GM21367 (cell line): ENCODE results near the gene KYAT1.
"Not testable (repeated sequence)": the region's sequence is repeated elsewhere in the genome, so short reads cannot be mapped to it uniquely, and the experiment has no call there.

Experiments used
- ATAC-seq: cut with Tn5 transposase; IDR thresholded peaks from one replicate; pipeline ENCODE4 v1.9.1; 2021; ENCODE audit not compliant: unreplicated experiment

The KYAT1 gene

DNA sequence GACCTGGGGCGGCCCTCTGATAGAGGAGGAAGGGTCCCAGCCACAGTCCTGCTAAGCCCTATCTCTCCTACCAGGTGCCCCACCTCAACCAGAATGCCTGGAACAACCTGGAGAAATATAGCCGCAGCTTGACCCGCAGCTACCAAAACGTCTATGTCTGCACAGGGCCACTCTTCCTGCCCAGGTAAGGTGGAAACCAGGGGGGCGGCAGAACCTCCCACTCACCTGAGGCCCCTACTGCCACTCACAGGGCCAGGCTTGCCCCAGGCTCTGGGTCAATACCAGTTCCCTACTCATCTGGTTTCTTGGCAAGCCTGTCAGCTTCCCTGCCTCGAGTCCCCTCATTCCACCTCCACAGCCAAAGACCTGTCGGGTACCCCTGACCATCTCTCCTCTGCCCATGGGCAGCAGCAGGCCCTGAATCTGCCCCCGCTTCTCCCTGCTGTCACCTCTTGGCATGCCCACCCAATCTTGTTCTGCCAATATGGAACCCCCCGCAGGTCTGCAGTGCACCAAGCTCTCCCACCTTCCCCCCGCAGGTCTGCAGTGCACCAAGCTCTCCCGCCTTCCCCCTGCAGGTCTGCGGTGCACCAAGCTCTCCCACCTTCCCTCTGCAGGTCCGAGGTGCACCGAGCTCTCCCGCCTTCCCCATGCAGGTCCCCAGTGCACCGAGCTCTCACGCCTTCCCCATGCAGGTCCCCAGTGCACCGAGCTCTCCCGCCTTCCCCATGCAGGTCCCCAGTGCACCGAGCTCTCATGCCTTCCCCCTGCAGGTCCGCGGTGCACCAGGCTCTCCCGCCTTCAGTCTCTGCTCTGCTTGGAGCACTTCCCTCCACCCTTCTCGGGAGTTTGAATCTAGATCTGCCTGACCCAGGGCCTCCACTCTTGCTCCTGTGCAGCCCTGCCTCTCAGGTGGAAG is 60.8 kb downstream of the KYAT1 start:
- no peak for ATAC-seq

DNA sequence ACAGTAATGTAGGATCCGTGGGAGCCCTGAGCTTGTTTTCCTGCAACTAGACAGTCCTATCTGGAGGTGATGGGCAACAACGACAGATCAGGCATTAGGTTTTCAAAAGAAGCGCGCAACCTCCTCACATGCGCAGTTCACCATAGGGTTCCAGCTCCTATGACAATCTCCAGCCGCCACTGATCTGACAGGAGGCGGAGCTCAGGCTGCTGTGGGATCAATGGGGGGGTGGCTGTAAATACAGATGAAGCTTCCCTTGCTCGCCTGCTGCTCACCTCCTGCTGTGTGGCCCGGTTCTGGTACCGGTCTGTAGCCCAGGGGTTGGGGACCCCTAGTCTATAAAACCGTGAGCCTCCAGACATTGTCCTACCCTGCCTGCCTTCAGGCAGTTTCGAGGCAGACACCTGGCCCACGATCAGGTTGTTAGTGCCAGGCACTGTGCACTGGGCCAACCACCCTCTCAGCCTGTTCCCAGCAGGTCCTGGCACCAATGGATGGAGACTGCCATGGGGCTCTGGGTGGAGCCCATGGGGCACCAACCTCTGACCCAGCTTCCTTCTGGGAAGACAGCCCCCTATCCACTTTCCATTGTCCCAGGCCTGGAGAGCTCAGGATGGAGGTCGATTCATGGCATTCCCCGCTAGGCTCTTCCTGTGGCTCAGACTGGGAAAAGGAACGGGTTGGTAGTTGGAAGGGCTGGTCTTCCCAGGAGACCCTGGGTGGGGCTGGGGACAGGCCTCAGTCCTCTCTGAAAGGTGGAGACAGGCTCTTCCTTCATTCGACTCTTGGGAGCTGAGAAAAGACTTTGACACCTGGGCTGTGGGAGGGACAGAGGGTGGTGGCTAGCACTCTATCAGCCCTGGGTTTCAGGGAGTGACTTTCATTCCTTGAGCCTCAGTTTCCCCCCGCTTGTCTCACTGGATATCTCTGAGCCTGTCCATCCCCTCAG is 61.8 kb downstream of the KYAT1 start:
- ATAC-seq = no peak

DNA sequence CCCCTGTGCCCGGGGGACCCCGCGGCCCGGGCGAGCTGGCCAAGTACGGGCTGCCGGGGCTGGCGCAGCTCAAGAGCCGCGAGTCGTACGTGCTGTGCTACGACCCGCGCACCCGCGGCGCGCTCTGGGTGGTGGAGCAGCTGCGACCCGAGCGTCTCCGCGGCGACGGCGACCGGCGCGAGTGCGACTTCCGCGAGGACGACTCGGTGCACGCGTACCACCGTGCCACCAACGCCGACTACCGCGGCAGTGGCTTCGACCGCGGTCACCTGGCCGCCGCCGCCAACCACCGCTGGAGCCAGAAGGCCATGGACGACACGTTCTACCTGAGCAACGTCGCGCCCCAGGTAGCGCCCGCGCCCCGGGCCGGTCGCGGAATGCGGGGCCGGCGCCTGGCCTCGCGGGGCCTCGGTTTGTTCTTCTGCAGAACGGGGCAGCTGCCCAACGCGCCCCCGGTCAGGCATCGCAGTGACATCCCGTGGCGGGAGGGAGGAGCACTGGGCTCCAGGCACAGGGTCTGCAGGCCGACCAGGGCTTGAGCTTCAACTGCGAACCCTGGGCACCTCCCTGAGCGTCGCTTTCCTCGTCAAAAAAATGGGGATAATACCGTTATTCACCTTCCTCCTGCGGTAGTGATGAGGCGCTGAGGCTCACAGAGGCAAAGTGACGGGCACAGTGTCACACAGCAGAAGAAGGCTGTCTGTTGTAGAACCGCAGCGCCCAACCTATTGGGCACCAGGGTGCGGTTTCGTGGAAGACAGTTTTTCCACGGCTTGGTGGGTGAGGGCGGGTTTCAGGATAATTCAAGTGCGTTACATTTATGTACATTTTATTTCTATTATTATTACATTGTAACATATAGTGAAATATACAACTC is 62.7 kb downstream of the KYAT1 start:
- no peak for ATAC-seq

DNA sequence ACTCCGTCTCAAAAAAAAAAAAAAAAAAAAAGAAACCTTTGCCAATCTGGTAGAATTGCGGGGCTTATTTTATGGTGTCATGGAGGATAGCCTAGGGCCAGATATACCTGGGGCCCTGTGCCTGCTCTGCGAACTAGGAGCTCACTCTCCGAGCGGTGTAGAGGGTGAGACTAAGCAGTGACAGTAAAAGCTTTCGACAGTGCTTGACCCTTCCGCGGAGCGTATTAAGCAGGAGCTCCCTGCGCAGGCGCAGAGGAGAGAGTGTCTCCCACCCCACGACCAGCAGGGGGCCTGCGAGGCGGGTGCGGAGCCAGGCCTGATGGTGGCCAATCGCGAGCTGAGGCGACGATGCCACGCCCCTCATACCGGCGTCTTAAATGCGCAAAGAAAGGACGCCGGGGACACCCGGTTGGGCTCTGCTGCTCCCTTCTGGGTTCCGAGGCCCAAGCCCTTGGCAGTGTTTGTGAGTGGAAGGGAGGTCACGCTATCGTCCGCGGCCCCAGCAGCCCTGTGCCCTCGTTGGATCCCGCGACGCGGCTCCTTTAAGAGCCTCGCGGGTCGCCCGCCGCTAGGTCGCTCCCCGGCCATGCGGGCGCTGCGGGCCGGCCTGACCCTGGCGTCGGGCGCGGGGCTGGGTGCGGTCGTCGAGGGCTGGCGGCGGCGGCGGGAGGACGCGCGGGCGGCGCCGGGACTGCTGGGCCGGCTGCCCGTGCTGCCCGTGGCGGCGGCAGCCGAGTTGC is 63.5 kb downstream of the KYAT1 start, which contains the start of gene ENDOG:
ENDOG (plus strand) TSS at position 402 of the 740 bp plus-strand sequence; CDS start at position 587, 185 bp downstream.
- ATAC-seq = peak; percentile 86

DNA sequence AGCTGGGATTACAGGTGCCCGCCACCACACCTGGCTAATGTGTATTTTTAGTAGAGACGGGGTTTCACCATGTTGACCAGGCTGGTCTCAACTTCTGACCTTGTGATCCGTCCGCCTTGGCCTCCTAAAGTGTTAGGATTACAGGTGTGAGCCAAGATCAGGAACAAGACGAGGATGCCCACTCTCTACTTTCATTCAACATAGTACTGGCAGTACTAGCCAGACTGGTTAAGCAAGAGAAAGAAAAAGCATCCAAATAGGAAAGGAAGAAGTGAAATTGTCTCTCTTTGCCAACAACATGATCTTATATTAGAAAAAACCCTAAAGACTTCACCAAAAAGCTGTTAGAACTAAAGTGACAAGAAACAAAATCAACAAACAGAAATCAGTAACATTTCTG is 70.9 kb downstream of the KYAT1 start:
- no peak for ATAC-seq

DNA sequence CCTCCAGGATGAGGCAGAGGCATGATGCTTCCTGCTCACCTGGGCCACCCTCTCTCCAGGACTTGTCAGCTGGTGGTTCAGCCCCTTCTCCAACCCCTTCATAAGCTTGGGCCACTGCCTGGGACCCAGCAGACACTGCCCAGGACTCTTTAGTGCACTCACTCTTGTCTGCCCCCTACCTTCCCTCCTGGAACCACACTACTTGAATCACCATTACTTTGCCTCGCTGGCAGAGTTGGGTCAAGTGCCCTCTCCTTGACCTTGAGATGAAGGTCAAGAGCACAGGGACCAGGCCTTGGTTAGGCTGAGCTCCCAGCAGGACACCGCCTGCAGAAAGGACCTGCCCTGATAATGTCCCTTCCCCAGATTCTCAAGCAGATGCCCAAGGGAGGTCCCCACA is 71.9 kb downstream of the KYAT1 start:
- ATAC-seq = no peak

DNA sequence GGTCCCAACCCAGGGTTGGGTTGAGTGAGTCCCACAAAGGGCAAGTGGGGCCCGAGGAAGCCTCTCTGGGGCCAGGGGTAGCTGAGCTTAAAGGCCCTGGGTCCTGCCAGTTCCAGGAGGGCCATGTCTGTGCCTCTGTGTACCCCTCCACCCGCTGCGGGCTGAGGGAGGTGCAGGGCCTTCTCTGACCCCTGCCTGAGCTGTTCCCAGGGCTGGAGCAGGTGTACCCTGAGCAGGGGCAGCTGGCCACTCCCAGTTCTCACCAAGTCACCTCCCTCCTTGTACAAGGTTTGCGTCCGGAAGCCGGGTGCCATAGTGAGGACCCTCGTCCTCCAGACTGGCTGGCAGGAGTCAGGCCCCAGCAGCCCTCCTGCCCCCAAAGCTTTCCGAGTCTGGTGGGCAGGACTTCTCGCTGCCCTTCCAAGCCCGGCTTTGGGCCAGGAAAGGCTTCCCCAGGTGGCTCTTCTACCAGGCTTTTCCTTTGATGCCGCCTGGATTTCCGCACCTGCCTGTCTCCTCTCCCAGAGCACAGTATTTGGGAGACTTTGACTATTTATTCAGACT is 72.6 kb downstream of the KYAT1 start:
- no peak for ATAC-seq

DNA sequence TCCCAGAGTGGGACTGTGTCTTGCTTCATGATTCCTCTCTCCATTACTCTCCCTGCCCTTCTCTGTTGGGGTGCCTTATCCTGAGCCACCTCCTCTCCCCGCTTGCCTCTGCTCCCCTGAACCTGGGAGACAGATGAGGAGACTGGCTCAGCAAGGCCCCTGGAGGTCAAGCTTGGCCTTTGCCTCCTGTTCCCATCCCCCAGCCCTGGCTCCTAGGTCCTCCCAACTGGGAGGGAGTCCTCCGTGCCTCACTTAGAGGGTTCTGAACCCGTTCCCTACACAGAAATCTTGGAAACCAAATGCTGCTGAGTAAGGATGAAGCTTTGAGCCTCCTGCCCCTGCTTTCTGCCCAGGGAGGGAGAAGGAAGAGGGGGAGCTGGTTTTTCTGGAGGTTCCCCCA is 73.2 kb downstream of the KYAT1 start:
- ATAC-seq = no peak

DNA sequence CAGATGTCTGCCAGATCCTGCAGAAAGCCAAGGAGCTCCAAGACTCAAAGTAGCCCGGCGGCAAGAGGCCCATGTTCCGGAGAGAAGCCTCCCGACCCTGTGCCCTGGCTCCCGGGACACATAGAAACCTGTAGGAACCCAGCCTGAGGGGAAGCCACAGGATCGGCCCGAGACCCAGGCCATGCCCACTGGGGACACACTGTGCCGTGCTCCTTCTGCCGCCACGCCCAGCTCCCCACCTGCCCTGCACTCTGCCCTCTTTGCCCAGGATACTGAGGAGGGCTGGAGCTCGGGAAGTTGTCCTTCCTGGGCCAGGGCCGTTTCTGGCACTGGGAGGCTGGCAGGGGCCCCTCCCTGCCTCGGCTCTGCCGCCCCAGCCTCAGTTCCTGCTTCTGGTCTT is 73.9 kb downstream of the KYAT1 start:
- ATAC-seq = no peak

DNA sequence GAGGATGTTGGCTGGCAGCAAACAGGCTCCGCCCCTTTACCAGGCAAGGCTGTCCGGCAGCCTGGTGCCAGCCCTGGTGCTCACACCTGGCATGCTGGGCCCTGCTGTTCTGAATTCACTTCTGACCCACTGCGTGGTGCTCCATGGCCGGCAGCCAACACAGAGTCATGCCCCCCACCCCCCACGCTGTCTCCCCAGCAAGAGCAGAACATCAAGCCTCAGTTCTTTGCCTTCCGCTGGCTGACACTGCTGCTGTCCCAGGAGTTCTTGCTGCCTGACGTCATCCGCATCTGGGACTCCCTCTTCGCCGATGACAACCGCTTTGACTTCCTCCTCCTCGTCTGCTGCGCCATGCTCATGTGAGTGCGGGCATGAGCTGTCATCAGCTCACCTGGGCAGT is 76.1 kb downstream of the KYAT1 start:
- ATAC-seq = no peak

DNA sequence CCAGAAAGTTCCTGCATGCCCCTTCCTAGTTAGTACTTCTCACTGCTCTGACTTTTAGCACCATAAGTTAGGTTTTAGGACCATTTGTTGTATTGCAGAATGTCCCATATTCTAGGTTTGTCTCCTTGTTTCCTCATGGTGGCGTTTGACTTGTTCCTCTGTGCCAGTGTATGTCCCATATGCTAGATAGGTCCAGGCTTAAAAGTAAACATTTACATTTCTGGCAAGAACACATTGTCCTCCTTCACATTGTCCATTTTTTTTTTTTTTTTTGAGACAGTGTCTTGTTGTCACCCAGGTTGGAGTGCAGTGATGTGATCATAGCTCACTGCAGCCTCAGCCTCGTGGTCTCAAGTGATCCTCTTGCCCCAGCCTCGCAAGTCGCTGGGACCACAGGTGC is 79.3 kb downstream of the KYAT1 start:
- no peak for ATAC-seq

DNA sequence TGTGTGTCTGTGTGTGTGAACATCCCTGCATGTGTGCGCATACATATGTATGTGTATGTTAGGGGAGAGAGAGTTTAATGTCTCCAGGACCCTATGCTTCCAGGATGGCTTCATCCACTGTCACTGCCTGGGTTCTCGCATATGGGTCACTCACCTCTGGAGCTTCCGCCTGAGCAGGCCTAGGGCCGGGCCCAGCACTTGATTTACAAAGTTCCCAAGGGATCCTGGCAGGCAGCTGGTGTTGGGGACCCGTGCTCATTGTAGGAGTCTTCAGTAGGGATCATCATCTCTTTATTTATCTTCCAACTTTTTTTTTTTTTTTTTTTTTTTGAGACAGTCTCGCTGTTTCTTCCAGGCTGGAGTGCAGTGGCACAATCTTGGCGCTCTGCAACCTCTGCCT is 81.7 kb downstream of the KYAT1 start:
- no peak for ATAC-seq

DNA sequence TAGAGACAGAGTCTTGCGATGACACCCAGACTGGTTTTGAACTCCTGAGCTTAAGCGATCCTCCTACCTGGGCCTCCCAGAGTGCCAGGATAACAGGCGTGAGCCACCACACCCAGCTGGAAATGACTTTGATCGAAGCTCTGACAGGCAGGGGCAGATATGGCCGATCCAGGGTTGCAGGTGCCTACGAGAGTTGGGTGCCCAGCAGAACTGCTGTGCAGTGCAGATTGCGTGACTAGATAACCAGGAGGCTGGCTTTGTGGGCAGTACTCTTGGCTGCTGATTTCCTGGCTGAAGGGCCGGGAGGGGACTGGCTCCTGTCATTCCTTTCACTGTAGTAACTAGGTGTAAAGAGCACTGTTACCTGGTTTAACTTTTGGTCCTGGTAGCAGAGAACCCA is 82.9 kb downstream of the KYAT1 start:
- no peak for ATAC-seq

DNA sequence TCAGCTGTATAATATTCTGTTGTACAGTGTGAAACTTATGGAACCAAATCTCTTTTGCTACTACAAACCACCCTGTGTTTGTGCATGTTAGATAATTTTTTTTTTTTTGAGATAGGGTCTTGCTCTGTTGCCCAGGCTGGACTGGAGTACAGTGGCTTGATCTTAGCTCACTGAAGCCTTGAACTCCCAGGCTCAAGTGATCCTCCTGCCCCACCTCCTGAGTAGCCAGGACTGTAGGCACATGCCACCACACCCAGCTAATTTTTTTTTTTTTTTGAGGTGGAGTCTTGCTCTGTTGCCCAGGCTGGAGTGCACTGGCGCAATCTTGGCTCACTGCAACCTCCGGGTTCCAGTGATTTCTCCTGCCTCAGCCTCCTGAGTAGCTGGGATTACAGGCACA is 86.8 kb downstream of the KYAT1 start:
- not testable (repeated sequence) for ATAC-seq

DNA sequence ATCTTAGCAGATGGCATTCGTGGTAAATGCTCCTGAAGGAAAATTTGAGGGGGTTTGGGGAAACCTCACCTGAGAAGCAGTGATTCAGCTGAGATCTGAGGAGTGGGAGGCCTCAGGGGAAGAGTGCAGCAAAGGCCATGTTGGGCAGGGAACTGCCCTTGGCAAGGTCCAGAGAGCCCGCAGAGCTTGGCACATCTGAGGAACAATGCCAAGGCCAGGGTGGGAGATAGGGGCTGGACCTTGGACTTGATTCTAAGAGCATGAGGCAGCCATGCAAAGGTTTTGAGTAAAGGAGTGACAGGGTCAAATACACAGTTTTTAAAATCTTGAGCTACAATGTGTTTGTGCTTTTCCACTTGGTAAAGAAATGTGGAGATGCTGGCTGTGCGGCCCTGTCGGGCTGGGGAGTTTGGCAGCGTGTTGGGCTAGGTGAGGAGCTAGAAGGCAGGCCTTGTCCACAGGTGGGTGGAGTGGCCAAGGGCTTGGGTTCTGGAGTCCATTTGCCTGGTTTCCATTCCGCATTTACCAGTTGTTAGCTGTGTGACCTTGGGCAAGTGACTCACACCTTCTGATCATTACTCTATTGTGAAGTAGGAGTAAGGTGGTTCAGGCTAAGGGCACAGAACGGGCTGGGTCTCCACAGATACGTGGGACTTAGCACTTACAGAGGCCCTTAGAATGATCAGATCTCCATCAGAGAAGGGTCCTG is 88.6 kb downstream of the KYAT1 start:
- no peak for ATAC-seq

DNA sequence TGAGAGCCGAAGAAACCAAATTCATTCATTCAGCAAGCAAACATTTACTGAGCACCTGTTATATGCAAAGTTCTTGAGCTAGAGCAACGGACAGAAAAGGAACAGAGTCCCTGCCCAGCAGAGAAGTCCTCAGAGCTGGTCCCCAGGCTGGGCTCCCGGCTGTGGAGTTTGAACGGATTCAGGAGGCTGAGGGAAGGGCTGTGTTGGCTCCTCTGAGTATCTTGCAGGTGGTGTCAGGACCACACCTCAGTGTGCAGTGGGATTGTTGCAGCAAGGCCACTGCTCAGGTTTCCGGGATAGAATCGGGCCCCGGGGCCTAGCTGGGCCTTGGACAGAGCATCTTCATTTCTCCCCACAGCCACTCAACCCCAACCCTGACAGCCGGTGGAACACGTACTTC is 89.6 kb downstream of the KYAT1 start:
- ATAC-seq = no peak

DNA sequence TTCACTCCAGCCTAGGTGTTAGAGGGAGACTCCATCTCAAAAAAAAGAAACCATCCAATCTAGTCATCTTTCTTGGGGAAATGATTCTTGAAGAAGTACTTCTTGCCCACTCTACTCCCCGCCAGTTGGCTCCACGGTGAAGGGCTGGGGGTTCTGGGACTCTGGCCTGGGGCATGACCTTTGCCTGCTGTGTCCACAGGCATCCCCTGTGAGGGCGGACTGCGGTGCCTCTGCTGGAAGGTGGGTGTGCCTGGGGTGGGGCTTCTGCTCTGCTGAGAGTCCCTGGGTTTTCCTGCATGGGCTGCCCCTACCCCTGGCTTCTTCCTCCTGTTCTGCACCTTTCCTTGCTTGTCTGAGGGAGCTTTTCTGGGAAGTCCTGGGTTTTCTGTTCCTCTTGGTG is 91.2 kb downstream of the KYAT1 start:
- ATAC-seq = no peak

DNA sequence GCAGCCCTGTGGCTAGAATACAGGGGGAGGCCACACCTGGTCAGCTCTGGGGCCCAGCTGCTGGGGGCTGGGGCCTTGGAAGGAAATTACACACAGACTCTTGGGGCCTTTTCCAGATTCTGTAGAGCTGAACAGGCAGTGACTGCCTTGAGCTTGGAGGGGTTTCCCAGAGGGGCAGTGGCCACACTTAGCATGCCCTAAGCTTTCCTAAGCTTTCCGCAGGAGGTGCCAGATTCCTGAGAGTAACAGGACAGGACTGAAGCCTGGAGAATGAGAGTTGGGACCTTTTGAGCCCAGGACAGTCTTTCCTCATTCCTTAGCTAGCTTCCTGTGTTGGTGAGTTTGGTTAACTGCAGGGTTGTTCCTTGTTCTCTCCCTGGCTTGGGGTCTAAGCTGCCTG is 93.3 kb downstream of the KYAT1 start:
- no peak for ATAC-seq

DNA sequence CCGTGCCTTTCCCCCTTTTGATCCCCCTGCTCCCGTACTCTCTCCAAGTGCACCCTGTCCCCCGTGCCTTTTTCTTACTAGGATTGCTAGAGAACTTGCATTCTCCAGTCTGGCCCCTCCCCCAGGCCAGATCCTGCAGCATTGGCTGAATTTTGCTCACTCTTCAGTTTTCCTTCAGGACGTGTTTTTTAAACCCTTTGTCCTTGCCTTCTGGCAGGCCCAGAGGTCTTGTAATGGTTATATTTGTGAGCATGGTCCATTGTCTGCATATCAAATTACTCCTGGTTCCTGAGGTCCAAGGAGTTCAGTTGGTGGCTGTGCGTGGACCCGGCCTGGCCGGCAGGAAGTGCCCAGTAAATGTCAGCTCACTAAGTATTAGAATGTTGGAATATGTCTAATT is 94.1 kb downstream of the KYAT1 start:
- no peak for ATAC-seq
